Stomach (tissue), 4 donors: ENCODE measurements around the gene HYDIN.

Experiments
- CTCF ChIP-seq, 7 experiments: fragments of 450-650 bp in 4 of 7; fragments of 200-600 bp in 3 of 7; sonication (generic) in 3 of 7; IDR thresholded peaks; one replicate each; pipeline ENCODE4 v1.5.1; 2016 to 2019; ENCODE audit warnings: antibody characterized with exemption in 7 of 7, control low read depth in 2 of 7, mild to moderate bottlenecking in 1 of 7
- POLR2A ChIP-seq, 4 donors: fragments of 450-650 bp; IDR thresholded peaks; one replicate each; pipeline ENCODE4 v1.6.1; 2016; ENCODE audit warnings: antibody characterized with exemption in 4 of 4, control low read depth in 2 of 4, mild to moderate bottlenecking in 1 of 4, moderate library complexity in 1 of 4

GRCh38 chr16:70803319-70803718, 427.2 kb downstream of the HYDIN start:
- TF ChIP-seq CTCF (IDR thresholded peaks at IDR 0.05) (no peak), POLR2A (IDR thresholded peaks at IDR 0.05) (no peak)
